SK-MEL-5 (cell line): Measurements from ENCODE around the gene KCMF1. TPM values are rescaled to one million over a fixed set of nuclear protein-coding genes. Genes with fewer than 3 reads are reported as not detected.
A peak's percentile ranks its signal among the peaks of the same experiment; 100 is the strongest.

Experiments used
- DNase-seq: peaks from one replicate; pipeline ENCODE4 v3.0.0-alpha.2; 2016; ENCODE audit warnings: low read depth, low spot score
- in situ Hi-C: cut with HindIII; loops from 2 replicates; pipeline ENCODE4 v1.10.0; 2016; ENCODE audit warnings: low sequenced_read_pairs, high pct_unique_total_duplicates, low pct_unique_long_range_greater_than_20kb
- total RNA-seq: library from RNA; depleted of rRNA; stranded (reverse); fragments of >200 nt; shearing (Covaris generic); gene quantifications from 2 replicates; pipeline ENCODE4 v1.2.3, GENCODE V29; 2014

The KCMF1 gene
- total RNA-seq, 1 experiment from 2014 or later, result 86.3 TPM

DNA sequence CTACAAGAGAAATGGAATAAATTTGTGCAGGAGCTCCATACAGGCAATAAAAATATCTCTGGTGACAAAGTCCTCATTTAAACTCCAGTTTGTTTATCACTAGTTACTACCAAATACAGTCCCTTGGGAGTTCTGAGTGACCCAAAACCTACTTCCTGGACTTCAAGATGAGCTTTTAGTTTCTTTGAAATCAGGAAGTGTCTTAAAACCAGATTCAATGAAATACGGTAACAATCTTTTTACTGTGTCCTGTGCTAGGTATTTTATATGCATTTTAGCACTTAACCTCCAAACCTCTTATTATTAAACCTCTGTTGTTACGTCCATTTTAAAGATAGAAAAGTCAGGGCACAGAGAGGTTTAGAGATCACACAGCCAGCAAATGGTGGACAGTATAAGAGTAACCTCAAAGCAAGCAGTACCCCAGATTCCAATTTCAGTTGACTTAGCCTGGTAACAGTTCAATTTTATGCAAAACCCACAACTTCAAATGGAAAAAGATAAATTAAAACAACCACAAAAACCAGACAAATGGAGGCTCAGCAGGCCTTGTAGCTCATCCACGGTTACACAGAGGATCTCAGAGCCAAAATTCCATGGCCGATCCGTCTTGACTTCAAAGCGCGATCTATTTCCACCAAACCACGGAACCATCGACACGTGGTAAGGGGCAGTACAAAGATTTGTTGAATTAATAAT, 1.3 kb upstream of the KCMF1 start:
- in situ Hi-C loops, result no loop called here
- peak; percentile 37 for DNase-seq

DNA sequence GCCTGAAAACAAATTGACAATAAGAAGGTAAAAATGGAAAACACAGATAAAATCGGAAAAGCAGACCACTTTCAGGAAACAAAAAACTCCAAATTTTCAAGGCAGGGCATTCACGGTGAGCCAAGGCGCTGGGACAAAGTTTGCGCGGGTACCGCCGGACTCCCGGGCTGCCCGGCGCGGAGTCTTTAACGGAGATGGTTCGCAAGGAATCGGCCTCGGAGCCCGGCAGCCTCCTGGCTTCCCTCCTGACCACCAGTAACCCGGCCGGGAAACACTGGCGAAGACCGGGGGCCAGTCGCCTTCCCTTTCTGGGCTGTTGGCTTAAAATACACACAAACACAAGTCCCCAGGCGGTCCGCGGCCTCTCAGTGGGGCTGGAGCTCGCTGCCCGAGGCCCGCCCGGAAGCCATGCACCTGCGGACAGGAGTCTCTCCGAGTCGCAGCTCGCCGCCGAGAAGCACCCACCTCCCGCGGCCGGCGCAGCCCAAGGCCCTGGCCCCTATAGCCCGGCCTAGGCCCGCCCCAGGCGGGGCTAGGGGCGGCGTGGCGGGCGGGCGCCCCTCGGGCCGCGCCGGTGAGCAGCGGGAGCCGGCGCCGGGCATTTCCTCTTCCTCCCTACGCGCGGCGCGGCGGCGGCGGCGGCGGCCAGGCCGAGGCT, 622 bp upstream of the KCMF1 start:
- peak; percentile 50 for DNase-seq
- in situ Hi-C loops, result no loop called here

DNA sequence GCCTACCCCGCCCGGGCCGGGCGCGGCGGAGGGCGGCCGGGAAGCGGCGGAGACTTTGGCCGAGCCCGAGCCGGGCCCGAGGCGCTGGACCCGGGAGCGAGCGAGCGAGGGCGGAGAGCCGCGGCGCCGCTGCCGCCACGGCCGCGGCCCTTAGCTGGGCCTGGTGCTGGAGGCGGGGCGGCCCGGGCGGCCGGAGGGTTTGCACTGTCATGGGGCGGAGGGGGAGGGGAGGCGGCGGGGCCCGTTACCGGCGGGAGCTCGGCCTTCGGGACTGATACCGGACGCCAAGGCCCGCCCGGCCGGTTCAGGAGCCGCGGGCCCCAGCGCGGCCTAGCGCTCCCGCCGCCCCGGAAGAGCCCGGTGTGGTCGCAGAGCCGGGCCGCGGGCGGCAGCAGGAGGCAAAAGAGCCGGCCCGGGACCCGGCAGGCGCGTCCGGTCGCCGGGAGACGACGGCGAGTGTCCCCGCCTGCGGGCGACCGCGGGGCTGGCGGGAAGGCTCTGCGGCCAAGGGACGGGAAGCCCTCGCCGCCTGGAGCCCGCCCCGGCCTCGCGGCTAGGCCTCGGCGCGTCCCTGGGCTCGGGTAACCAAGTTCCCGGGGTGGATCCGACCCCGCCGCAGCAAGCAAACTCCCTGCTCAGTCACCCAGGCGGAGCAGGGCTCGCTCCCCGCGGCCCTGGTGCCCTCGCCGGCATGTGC, 697 bp downstream of the KCMF1 start:
- peak; percentile 45 for DNase-seq
- in situ Hi-C loops, result no loop called here

DNA sequence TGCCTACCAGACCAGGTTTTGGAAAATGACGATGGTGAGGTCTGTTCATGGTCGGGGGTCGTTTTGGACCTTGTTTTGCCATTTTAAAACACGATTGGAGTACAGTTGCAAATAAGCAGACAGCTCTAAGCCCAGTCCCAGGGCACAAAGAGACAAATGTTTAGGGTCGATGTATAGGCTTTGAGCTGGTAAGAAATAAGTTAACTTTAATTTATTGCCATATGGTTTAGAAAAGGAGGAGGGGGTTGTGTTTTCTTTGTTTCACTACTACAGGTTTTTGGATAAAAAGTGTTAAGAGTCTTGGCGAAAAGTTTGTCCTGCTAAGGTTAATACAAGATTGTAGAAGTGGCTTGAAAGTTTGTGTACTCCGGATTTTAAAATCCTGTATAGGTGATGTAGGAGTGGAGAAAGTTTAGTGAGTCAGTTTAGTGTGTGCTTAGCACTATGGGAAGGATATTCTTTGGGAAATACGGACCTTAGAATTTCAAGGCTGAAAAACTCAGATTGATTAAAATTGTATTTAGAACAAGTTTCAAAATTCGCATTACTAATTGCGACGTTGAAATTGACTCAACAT, 1.3 kb downstream of the KCMF1 start:
- no peak for DNase-seq
- in situ Hi-C loops, result no loop called here

DNA sequence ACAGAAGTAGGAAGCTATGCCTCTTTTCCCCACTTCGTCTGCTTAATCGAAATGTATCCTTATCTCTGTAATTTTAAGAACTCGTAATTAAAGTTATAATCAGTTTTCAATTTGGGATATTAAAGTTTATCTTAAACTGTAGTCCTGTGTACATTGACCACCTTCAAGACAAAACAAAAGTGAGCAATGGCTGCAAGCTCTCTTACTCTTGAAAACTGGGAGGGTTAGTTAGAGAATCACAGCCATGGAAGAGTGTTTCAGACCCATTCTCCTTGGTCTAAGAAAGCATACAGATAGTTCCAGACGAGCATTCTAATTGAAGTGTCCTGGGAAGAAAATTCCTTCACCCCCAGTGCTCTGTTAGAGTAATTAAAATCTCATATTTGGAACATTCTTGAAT, 2.0 kb downstream of the KCMF1 start:
- in situ Hi-C loops, result no loop called here
- DNase-seq, result no peak

DNA sequence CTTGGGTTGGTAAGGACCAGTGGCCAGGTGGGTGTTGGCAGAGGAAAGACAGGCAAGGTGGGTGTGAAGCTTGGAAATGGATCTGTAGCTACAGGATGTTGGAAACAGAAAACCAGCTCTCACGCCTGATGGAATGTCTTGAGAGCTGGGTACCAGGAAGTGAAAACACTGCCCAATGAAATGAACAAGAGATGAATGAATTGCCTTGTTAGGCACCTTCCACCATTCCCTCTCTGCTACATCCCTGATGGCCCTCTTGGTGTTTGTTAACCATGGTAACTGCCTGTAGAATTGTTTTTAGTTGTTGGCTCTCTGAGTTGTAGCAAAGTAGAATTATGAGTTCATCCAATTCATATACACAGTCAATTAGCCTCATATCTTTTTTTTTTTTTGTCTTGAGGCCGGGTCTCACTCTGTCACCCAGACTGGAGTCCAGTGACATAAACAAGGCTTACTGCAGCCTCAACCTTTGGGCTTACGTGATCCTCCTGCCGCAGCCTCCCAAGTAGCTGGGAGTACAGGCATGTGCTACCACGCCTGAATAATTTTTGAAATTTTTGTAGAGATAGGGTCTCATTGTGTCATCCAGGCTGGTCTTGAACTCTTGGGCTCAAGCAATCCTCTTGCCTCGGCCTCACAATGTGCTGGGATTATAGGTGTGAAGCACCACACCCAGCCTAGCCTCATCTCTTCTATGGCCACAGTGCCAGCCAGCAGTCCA, 9.5 kb downstream of the KCMF1 start:
- in situ Hi-C loops, result no loop called here
- DNase-seq, result peak; percentile 44

DNA sequence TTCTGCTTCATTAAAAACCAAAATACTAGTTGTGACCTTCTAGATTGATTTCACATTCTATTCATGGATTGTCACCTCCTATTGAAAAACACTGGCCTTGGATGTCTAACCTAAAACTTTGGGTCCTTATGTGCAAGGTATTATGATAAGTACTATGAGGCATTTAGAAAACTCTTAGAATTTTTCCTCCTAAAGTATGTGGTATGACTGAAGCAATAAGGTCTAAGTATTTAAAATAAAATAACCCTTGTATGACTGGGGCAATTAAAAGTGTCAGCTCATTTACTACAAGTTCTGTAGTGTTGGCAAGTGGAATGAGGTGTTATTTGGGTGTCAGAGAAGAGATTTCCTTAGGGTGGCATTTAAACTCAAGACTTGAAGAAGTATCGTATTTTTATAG, 15.1 kb downstream of the KCMF1 start:
- in situ Hi-C loops, result no loop called here
- DNase-seq, result no peak

DNA sequence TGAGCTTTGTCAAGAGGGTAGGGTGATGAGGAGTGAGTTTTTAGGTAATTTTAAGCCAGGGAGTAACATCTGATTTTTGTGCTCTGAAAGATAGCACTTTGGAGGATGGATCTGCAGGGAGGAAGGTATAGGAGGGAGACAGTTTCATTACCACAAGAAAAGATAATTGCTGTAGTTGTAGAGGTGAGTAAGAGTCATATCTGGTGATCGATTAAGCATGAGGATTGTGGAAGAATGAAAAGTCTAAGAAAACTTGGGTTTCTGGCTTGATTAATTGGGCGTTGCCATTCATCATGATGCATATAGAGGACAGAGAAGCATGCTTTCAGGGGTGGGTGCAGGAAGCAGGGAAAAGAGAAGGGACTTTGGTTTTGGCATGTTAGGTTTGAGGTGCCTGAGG, 18.5 kb downstream of the KCMF1 start:
- DNase-seq, result no peak
- in situ Hi-C loops, result no loop called here

DNA sequence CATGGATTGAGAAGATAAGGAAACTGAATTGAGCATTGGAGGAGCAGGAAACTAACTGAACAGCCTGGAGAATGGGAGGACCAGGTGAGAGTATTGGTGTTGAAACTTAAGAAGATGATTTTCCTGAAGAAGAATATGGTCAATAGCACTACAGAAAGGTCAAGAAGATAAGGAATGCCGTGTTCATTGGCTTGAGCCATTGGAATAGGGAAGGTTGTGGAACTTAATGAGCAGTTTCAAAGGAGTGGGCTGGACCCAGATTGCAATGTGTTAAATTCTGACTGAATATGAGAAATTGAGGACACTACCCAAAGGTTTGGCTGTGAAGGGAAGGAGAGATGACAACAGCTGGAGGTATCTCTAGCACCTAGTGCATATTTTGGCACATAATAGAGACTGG, 19.0 kb downstream of the KCMF1 start:
- in situ Hi-C loops, result no loop called here
- DNase-seq, result no peak

DNA sequence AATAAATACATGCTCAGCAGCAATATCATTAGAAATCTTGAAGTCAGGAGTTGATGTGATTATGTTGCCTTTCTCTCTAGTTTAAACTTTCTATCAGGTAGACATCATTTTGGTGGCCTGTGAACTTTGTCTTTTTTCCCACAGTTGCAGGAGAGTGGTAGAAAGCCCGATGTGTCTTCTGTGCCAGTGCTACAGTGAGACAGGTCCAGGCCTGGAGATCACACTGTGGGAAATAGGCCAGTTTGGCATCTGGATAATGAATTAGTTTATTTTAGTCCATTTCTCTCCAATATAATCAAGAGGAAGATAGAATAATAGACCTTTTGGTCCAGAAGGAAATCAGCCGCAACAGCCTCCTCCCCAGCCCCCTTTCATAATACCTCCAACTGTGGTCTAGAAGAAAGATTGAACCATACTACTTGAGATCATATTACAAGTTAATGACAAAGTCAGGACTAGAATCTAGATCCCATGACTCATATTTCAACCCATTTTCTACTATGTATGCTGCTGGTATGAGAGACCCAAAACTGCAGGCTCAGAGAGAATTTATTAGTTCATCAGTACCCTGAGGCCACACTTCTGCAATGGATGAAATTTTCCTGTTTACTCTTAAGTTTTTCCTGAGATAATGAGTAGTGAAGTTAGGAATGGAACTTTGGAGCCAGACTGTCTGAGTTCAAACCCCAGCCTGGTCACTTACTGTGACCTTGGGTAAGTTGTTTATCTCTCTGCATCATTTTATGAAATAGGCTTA, 20.6 kb downstream of the KCMF1 start:
- DNase-seq, result peak; percentile 75
- in situ Hi-C loops, result no loop called here

DNA sequence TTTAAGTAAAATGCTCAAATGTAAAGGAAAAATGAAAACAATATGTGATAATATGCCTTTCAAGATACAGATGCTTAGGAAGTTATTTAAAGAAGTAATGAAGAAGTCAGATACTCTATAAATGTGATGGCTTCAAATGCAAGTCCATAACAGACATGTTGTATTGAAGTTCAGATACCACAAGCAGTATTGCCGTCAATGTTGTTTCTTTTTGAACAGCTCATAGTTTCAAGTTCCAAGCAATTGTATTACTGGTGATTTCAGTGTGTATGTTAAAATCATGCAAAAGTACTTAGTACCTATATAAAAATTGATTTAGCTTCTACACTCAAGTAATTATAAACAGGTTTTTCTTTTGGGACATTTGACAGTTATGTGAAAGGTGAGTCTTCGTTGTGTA, 24.9 kb downstream of the KCMF1 start:
- DNase-seq, result no peak
- in situ Hi-C loops, result no loop called here

DNA sequence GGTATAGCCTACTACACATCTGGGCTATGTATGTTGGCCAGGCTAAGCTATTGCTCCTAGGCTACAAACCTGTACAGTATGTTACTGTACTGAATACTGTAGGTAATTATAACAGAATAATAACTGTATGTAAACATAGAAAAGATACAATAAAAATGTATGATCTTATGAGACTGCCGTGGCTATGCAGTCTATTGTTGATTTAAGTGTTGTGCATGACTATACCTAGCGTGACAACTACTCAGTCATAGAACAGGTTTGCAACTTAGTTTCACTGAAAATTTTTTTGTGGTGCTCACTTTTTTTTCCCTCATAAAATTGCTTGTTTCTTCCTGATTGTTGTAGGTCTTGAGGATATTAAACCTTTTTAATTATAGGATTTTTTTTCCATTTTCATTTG, 25.9 kb downstream of the KCMF1 start:
- DNase-seq, result no peak
- in situ Hi-C loops, result no loop called here

DNA sequence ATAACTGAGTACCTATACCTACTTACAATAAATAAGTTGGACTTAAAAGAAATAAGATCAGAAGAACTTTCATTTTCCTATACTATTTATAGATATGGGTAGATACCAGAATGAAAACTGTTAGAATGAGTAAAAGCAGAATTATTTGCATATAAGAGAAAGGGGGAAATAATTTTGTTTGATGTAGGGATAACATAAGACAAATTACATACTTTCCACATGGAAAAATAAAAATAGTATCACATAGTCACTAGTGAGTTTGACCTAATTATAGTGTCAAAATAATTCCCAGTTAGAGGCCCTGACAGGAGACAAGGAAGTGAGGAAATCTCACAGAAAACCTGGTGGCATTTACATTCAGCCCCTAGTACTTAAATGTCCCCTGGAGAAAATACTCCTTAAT, 28.6 kb downstream of the KCMF1 start:
- in situ Hi-C loops, result no loop called here
- no peak for DNase-seq

DNA sequence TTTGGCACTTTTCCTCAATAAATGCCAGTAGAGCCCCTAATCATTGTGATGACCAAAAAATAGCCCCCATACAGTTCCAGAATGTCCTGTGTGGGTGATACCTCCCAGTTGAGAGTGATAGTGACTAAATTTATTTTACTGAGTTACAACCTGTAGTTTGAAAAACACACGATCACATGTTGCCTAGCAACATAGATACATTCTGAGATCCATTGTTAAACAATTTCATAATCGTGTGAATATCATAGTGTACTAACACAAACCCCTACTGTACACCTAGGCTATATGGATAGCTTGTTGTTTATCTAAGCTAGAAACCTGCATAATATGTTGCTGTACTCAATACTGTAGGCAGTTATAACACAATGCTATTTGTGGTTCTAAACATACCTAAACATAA, 30.6 kb downstream of the KCMF1 start:
- DNase-seq, result no peak
- in situ Hi-C loops, result no loop called here

DNA sequence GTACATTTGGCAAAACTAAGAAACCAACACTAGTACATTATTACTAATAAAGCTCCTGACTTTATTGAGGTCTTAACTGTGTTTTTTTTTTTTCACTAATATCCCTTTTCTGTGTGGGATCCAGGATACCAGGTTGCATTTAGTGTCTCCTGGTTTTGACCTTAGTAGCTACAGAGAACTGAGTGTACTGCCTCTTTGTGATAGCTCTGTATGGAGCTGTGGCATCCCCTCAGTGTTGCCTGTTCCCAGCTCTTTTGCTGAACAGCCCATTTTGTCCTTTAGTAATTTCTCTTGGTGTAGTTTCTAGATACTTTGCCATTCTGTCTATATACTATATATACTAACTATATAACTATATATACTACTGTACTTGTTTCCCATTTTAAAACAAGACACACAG, 31.6 kb downstream of the KCMF1 start:
- in situ Hi-C loops, result no loop called here
- no peak for DNase-seq

DNA sequence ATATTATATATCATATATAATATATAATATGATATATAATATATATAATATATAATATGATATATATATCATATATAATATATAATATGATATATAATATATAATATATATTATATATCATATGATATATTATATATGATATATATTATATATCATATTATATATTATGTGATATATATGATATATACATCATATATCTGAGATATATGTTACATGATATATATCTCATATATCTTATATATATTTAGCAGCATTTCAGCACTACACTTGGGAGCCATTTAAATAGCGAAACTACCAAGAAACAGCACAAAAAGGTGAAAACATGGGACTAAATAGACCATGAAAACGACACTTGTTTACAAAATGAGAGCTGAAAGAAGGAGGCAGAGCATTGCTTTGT, 37.3 kb downstream of the KCMF1 start:
- in situ Hi-C loops, result no loop called here

DNA sequence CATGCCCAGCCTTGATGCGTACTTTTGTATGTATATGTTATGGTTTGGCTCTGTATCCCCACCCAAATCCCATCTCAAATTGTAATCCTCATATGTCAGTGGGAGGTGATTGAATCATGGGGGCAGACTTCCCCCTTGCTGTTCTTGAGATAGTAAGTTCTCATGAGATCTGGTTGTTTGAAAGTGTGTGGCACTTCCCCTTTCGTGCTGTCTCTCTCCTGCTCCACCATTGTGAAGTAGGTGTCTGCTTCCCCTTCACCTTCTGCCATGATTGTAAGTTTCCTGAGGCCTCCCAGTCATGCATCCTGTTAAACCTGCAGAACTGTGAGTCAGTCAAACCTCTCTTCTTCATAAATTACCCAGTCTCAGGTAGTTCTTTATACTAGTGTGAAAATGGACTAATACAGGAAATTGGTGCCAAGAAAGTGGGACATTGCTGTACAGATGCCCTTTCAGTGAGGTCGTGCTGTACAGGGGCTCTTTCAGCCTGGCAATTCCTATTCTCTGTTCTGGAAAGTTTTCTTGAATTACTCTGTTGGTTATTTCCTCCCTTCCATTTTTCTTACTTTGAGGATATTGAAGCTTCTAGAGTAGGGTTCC, 38.2 kb downstream of the KCMF1 start:
- no peak for DNase-seq
- in situ Hi-C loops, result no loop called here

More for the DNA sequence above, 37.3 kb downstream of the KCMF1 start:
- DNase-seq, result no peak
